ENCODE measurements around the gene ZNF175.
A peak's percentile ranks its signal among the peaks of the same experiment; 100 is the strongest.

Gene ZNF175

GRCh38 chr19:51589511-51589910 is 18.4 kb downstream of the ZNF175 start:
- DNase-seq (ENCODE audit: low spot score), result no peak

- no peak for DNase-seq (ENCODE audit: low spot score)
Measured at GRCh38 chr19:51590441-51590840, 19.4 kb downstream of the ZNF175 start.

- DNase-seq (ENCODE audit: low spot score), result no peak
Measured at GRCh38 chr19:51592521-51592920, 21.4 kb downstream of the ZNF175 start.

- no peak for DNase-seq (ENCODE audit: low spot score)
Measured at GRCh38 chr19:51593138-51593890, 22.2 kb downstream of the ZNF175 start.

GRCh38 chr19:51593969-51594773 is 23.1 kb downstream of the ZNF175 start:
- DNase-seq (ENCODE audit: low spot score), result peak; percentile 98

GRCh38 chr19:51594774-51595109 is 23.7 kb downstream of the ZNF175 start:
- DNase-seq (ENCODE audit: low spot score), result no peak

GRCh38 chr19:51595190-51596175 is 24.4 kb downstream of the ZNF175 start:
- no peak for DNase-seq (ENCODE audit: low spot score)

- no peak for DNase-seq (ENCODE audit: low spot score)
Measured at GRCh38 chr19:51598159-51598915, 27.3 kb downstream of the ZNF175 start.

- DNase-seq (ENCODE audit: low spot score), result no peak
Measured at GRCh38 chr19:51599084-51599483, 28.0 kb downstream of the ZNF175 start.

- no peak for DNase-seq (ENCODE audit: low spot score)
Measured at GRCh38 chr19:51600940-51601580, 30.0 kb downstream of the ZNF175 start.

- DNase-seq (ENCODE audit: low spot score), result no peak
Measured at GRCh38 chr19:51602189-51602854, 31.2 kb downstream of the ZNF175 start.

- DNase-seq (ENCODE audit: low spot score), result no peak
Measured at GRCh38 chr19:51607077-51607476, 36.0 kb downstream of the ZNF175 start.

- DNase-seq (ENCODE audit: low spot score), result peak; percentile 54
Measured at GRCh38 chr19:51607920-51608562, 37.0 kb downstream of the ZNF175 start.

GRCh38 chr19:51610576-51610975 is 39.5 kb downstream of the ZNF175 start:
- no peak for DNase-seq (ENCODE audit: low spot score)

- DNase-seq (ENCODE audit: low spot score), result no peak
Measured at GRCh38 chr19:51614789-51615188, 43.7 kb downstream of the ZNF175 start.

- no peak for DNase-seq (ENCODE audit: low spot score)
Measured at GRCh38 chr19:51615991-51616390, 44.9 kb downstream of the ZNF175 start.

- DNase-seq (ENCODE audit: low spot score), result no peak
Measured at GRCh38 chr19:51621178-51621577, 50.1 kb downstream of the ZNF175 start.

GRCh38 chr19:51626675-51627074 is 55.6 kb downstream of the ZNF175 start:
- DNase-seq (ENCODE audit: low spot score), result no peak

- no peak for DNase-seq (ENCODE audit: low spot score)
Measured at GRCh38 chr19:51627491-51628138, 56.5 kb downstream of the ZNF175 start.
